Breast epithelium (tissue), 3 donors: ENCODE results near the gene GLCE.

ENCODE experiments used
- CTCF ChIP-seq, 3 donors: fragments of 450-650 bp; IDR thresholded peaks; one replicate each; pipeline ENCODE4 v1.5.1; 2016 to 2017; ENCODE audit warnings: antibody characterized with exemption in 3 of 3, mild to moderate bottlenecking in 3 of 3, moderate library complexity in 3 of 3
- POLR2A ChIP-seq: fragments of 450-650 bp; IDR thresholded peaks from one replicate; pipeline ENCODE4 v1.6.1; 2016; ENCODE audit warnings: antibody characterized with exemption, mild to moderate bottlenecking, moderate library complexity
- POLR2AphosphoS5 ChIP-seq, 3 donors: sonication (generic); formaldehyde crosslinking; IDR thresholded peaks; one replicate each; pipeline ENCODE4 v1.6.1; 2017; ENCODE audit warnings: antibody characterized with exemption in 3 of 3

- peak in 2 of 3 donors; percentile 59 to 63 for TF ChIP-seq CTCF (IDR thresholded peaks at IDR 0.05)
- no peak for TF ChIP-seq POLR2A
- TF ChIP-seq POLR2AphosphoS5 (IDR thresholded peaks at IDR 0.05), result no peak
Measured at GRCh38 chr15:69265347-69265955, 105.0 kb downstream of the GLCE start.
